Nephron progenitor cell (in vitro differentiated cells): ENCODE results near the gene IL1RL2.

Source experiments
- DNase-seq: peaks from one replicate; pipeline ENCODE4 v3.0.0; 2021
- H3K27ac Mint-ChIP-seq: 2 replicates; pipeline ENCODE4 v1.8.0; 2021; ENCODE audit warnings: mild to moderate bottlenecking, moderate library complexity, mixed read lengths
- H3K27me3 Mint-ChIP-seq: 2 replicates; pipeline ENCODE4 v1.8.0; 2021; ENCODE audit warnings: mild to moderate bottlenecking, low read depth, mixed read lengths; ENCODE audit not compliant: poor library complexity
- H3K36me3 Mint-ChIP-seq: 2 replicates; pipeline ENCODE4 v1.8.0; 2021; ENCODE audit warnings: low read depth, mixed read lengths
- H3K4me1 Mint-ChIP-seq: 2 replicates; pipeline ENCODE4 v1.8.0; 2021; ENCODE audit warnings: mixed read lengths
- H3K4me3 Mint-ChIP-seq: 2 replicates; pipeline ENCODE4 v1.8.0; 2021; ENCODE audit warnings: mild to moderate bottlenecking, moderate library complexity, mixed read lengths
- H3K9me3 Mint-ChIP-seq: 2 replicates; pipeline ENCODE4 v1.8.0; 2021; ENCODE audit warnings: mild to moderate bottlenecking, moderate library complexity, mixed read lengths
- CTCF ChIP-seq: fragments of 200-600 bp; sonication (generic); IDR thresholded peaks from 2 replicates; pipeline ENCODE4 v1.5.0; 2021; ENCODE audit warnings: antibody characterized with exemption

IL1RL2 gene

GRCh38 chr2:102233132-102233884, 46.5 kb downstream of the IL1RL2 start:
- TF ChIP-seq CTCF = no peak

DNA sequence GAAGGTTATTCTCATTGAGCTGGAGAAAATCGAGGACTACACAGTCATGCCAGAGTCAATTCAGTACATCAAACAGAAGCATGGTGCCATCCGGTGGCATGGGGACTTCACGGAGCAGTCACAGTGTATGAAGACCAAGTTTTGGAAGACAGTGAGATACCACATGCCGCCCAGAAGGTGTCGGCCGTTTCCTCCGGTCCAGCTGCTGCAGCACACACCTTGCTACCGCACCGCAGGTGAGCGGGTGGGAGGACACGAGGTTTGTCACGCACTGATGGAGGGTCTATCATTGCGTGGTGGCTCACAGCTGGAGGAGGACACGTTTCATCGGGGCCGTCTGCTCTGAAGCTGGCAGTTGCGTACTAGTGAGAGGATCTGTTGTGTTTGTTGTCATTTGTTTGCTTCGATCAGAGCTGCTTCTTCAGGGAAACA, 48.2 kb downstream of the IL1RL2 start:
- Mint-ChIP-seq H3K4me3 (no peak overlapping the region), H3K4me1 (peaks cover 37% of the 10 kb centered on the region), H3K27me3 (peaks cover 3% of the 10 kb centered on the region), H3K9me3 (no peaks in the 10 kb centered on the region), H3K27ac (no peak overlapping the region), H3K36me3 (no peaks in the 10 kb centered on the region)
- no peak for DNase-seq
- TF ChIP-seq CTCF = no peak

More at GRCh38 chr2:102233132-102233884, 46.5 kb downstream of the IL1RL2 start:
- peaks cover 3% of the 10 kb centered on the region for H3K27me3 Mint-ChIP-seq
- no peaks in the 10 kb centered on the region for H3K9me3 Mint-ChIP-seq
- no peak overlapping the region for H3K4me3 Mint-ChIP-seq
- DNase-seq = no peak
- H3K4me1 Mint-ChIP-seq = peaks cover 49% of the 10 kb centered on the region
- no peak overlapping the region for H3K27ac Mint-ChIP-seq
- no peaks in the 10 kb centered on the region for H3K36me3 Mint-ChIP-seq

- Mint-ChIP-seq H3K36me3 (no peaks in the 10 kb centered on the region), H3K27ac (no peak overlapping the region)
Measured at GRCh38 chr2:102235491-102235890, 48.7 kb downstream of the IL1RL2 start.

GRCh38 chr2:102236132-102236531, 49.3 kb downstream of the IL1RL2 start:
- Mint-ChIP-seq H3K27me3 (peaks cover 7% of the 10 kb centered on the region), H3K36me3 (no peaks in the 10 kb centered on the region), H3K27ac (no peak overlapping the region)

More at GRCh38 chr2:102235491-102235890, 48.7 kb downstream of the IL1RL2 start:
- peaks cover 3% of the 10 kb centered on the region for H3K27me3 Mint-ChIP-seq
- no peak for DNase-seq
- H3K4me1 Mint-ChIP-seq = peaks cover 39% of the 10 kb centered on the region
- no peak for TF ChIP-seq CTCF
- no peak overlapping the region for H3K4me3 Mint-ChIP-seq
- no peaks in the 10 kb centered on the region for H3K9me3 Mint-ChIP-seq

GRCh38 chr2:102237176-102237575, 50.4 kb downstream of the IL1RL2 start:
- H3K36me3 Mint-ChIP-seq = no peaks in the 10 kb centered on the region
- TF ChIP-seq CTCF = no peak
- H3K9me3 Mint-ChIP-seq = no peaks in the 10 kb centered on the region
- no peak overlapping the region for H3K4me3 Mint-ChIP-seq
- peaks cover 9% of the 10 kb centered on the region for H3K27me3 Mint-ChIP-seq
- no peak overlapping the region for H3K27ac Mint-ChIP-seq
- peaks cover 31% of the 10 kb centered on the region for H3K4me1 Mint-ChIP-seq
- DNase-seq = no peak

More at GRCh38 chr2:102236132-102236531, 49.3 kb downstream of the IL1RL2 start:
- DNase-seq = no peak
- no peak for TF ChIP-seq CTCF
- Mint-ChIP-seq H3K9me3 (no peaks in the 10 kb centered on the region), H3K4me3 (no peak overlapping the region), H3K4me1 (peaks cover 38% of the 10 kb centered on the region)
